Measurements from ENCODE around the gene DYNLT4. TPM values are rescaled to one million over a fixed set of nuclear protein-coding genes. Genes with fewer than 3 reads are reported as not detected.

The DYNLT4 gene
- total RNA-seq, 4 donors from 2014 or later = 0.67 to 1.0 TPM; not detected in 2

DNA sequence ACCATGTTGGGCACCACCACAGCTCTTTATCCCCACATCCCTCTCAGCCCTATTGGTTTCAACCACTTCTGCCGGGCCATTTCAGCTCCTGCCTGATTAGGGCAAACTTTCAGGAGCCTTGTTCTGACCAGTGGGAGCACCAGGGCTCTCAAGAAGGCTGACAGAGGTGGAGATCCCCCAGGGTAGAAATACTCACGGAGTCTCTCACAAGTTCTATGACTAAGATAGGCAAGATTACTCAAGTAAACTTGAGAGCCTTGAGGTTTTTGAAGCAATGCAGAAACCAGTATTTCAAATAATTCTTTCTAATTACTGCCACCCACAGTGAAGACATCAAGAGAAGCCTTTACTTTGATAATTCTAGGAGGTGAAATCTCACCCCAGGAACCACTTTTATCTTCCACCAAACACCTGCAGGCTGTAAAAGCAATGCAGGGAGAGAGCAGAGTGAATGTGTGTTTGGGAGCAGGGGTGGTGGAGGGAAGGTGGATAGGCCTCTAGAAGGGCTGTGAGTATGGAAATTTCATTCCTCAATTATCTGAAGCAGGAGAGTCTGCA lies 42.5 kb upstream of the DYNLT4 start:
- DNase-seq = no peak
- no peak overlapping the region for H3K4me3 ChIP-seq (replicated peaks in 1 of 3)
- H3K4me1 ChIP-seq = no peaks in the 10 kb centered on the region
- 79 to 84% methylated on average over 2 of the region's 2 CpGs for WGBS, 2 donors
- no peak overlapping the region for H3K27ac ChIP-seq
- no peak for TF ChIP-seq POLR2A (IDR thresholded peaks at IDR 0.05)
- TF ChIP-seq, protein P1, sequence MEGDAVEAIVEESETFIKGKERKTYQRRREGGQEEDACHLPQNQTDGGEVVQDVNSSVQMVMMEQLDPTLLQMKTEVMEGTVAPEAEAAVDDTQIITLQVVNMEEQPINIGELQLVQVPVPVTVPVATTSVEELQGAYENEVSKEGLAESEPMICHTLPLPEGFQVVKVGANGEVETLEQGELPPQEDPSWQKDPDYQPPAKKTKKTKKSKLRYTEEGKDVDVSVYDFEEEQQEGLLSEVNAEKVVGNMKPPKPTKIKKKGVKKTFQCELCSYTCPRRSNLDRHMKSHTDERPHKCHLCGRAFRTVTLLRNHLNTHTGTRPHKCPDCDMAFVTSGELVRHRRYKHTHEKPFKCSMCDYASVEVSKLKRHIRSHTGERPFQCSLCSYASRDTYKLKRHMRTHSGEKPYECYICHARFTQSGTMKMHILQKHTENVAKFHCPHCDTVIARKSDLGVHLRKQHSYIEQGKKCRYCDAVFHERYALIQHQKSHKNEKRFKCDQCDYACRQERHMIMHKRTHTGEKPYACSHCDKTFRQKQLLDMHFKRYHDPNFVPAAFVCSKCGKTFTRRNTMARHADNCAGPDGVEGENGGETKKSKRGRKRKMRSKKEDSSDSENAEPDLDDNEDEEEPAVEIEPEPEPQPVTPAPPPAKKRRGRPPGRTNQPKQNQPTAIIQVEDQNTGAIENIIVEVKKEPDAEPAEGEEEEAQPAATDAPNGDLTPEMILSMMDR (IDR thresholded peaks at IDR 0.05) = no peak
- no peaks in the 10 kb centered on the region for H3K9me3 ChIP-seq
- intact Hi-C loops (cut with DNase I) = no loop called here
- no peaks in the 10 kb centered on the region for H3K36me3 ChIP-seq
- no peaks in the 10 kb centered on the region for H3K27me3 ChIP-seq

DNA sequence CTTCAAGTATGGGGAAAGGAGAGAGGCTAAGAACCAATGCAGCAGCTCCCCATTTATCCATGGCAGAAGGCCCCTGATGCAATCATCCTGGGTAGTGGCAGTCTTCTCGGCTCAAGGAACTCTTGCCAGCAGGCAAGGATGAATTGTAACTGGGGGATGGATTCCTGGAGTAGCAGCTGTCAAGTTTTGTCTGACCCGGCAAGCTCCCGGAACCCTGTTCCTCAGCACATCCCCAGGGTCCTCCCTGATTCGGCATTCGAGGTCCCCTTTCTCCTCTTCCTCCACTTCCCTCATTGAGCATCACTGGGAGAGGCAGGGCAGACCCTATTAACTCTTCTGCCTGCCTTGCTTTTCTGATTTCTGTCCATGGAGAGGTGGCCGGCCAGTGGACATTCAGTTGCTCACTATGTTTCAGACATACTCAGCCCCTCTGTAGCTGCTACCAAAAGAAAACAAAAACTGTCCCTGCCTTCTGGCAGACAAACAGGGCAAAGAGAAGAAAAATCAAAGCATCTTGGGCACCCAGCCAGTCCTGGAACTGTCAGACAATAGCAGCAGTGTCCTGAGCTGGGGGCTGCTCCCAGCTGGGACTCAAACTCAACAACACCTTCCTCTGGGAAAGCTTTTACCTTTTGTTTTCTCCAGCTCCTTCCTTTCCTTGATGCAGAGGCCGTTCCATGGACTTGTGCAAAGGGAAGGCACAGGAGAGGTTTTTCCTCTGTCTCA lies 41.5 kb upstream of the DYNLT4 start:
- intact Hi-C loops (cut with DNase I) = no loop called here
- H3K9me3 ChIP-seq = no peaks in the 10 kb centered on the region
- no peak overlapping the region for H3K27ac ChIP-seq
- H3K36me3 ChIP-seq = no peaks in the 10 kb centered on the region
- peaks cover 0 to 1% of the 10 kb centered on the region in 2 donors for H3K4me1 ChIP-seq
- no peak for TF ChIP-seq POLR2A (IDR thresholded peaks at IDR 0.05)
- TF ChIP-seq, protein P1 (IDR thresholded peaks at IDR 0.05) = no peak
- DNase-seq = no peak
- H3K4me3 ChIP-seq (replicated peaks in 1 of 3) = no peak overlapping the region
- WGBS, 2 donors = 77 to 82% methylated on average over 7 of the region's 7 CpGs
- H3K27me3 ChIP-seq = no peaks in the 10 kb centered on the region

DNA sequence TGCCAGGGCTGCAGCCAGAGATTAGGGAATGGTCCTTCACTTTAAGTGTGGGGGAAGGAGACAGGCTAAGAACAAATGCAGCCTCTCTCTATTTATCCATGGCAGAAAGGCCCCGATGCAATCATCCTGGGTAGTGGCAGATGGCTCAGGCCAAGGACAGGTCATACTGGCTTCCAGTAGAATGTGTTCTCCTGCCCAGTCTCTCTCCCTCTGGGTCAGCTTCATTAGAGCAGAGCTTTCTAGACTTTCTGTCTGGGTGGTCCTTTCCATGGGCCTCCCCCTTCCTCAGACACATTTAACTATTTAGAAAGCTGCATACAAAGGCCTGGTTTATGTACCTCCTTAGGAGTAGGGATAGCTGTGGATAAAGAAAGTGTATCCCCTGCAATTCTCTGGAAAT lies 40.7 kb upstream of the DYNLT4 start:
- TF ChIP-seq, protein P1 (IDR thresholded peaks at IDR 0.05) = no peak
- TF ChIP-seq POLR2A (IDR thresholded peaks at IDR 0.05) = no peak
- H3K4me1 ChIP-seq = peaks cover 0 to 9% of the 10 kb centered on the region in 2 donors
- H3K9me3 ChIP-seq = no peaks in the 10 kb centered on the region
- WGBS, 2 donors = 57 to 100% methylated on average over 1 of the region's 1 CpG
- no peaks in the 10 kb centered on the region for H3K36me3 ChIP-seq
- H3K27me3 ChIP-seq = no peaks in the 10 kb centered on the region
- intact Hi-C loops (cut with DNase I) = no loop called here
- no peak overlapping the region for H3K27ac ChIP-seq
- H3K4me3 ChIP-seq (replicated peaks in 1 of 3) = no peak overlapping the region
- DNase-seq = no peak

DNA sequence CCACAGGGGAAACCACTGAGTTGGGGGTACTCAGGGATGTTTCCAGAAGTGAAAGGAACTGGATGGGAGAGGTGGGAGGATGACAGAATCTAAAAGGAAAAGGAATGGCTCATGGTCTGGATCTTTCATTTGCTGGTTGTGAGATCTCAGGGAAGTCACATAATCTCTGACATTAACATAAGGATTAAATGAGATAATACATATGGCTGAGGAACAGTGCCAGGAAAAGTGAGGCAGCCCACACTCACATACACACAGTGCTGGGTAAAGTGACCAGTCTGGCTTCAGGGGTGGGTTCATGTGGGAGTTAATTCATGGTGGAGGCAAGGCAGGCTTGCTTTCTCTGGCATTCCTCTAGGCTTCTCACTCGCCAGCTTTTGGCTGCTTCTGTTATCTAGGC lies 39.8 kb upstream of the DYNLT4 start:
- DNase-seq = no peak
- 93 to 100% methylated on average over 1 of the region's 1 CpG for WGBS, 2 donors
- intact Hi-C loops (cut with DNase I) = no loop called here
- Histone ChIP-seq H3K27ac (no peak overlapping the region), H3K4me1 (peaks cover 0 to 13% of the 10 kb centered on the region in 2 donors), H3K9me3 (no peaks in the 10 kb centered on the region), H3K4me3 (replicated peaks in 1 of 3) (no peak overlapping the region), H3K27me3 (no peaks in the 10 kb centered on the region), H3K36me3 (no peaks in the 10 kb centered on the region)
- no peak for TF ChIP-seq POLR2A (IDR thresholded peaks at IDR 0.05)
- TF ChIP-seq, protein P1 (IDR thresholded peaks at IDR 0.05) = no peak

Data from thyroid gland (tissue), 4 donors.